HEK293T (cell line): ENCODE measurements around the gene CCDC14.
A peak's percentile ranks its signal among the peaks of the same experiment; 100 is the strongest.

ENCODE experiments used
- CTCF ChIA-PET: fragments of 350-600 bp; formaldehyde crosslinking; extraction: SDS; loops from one replicate; lab custom pipeline; 2021; ENCODE audit warnings: antibody characterized with exemption, inconsistent platforms; lab: Yijun Ruan, JAX
- POLR2A ChIA-PET: fragments of 350-600 bp; formaldehyde crosslinking; extraction: SDS; loops from one replicate; lab custom pipeline; 2020; ENCODE audit warnings: antibody characterized with exemption, inconsistent platforms; lab: Yijun Ruan, JAX
- DNase-seq: peaks from one replicate; pipeline ENCODE4 v3.0.0; 2012; ENCODE audit warnings: mixed read lengths; ENCODE audit errors: extremely low spot score
- ARNT ChIP-seq: fragments of 450-650 bp; IDR thresholded peaks from 2 replicates; pipeline ENCODE4 v1.6.1; 2017; ENCODE audit warnings: mild to moderate bottlenecking
- BHLHE40 ChIP-seq: fragments of 450-650 bp; IDR thresholded peaks from 2 replicates; pipeline ENCODE4 v1.6.1; 2016; ENCODE audit warnings: mild to moderate bottlenecking, moderate library complexity, borderline replicate concordance
- CTBP1 ChIP-seq: fragments of 450-650 bp; IDR thresholded peaks from 2 replicates; pipeline ENCODE4 v1.6.1; 2016; ENCODE audit warnings: borderline replicate concordance
- ELF4 ChIP-seq: fragments of 450-650 bp; IDR thresholded peaks from 2 replicates; pipeline ENCODE4 v1.6.1; 2017; ENCODE audit warnings: antibody characterized with exemption
- FOXA1 ChIP-seq: fragments of 450-650 bp; IDR thresholded peaks from 2 replicates; pipeline ENCODE4 v1.6.1; 2016; ENCODE audit warnings: mild to moderate bottlenecking
- FOXK2 ChIP-seq: fragments of 450-650 bp; IDR thresholded peaks from 2 replicates; pipeline ENCODE4 v1.6.1; 2016; ENCODE audit warnings: mild to moderate bottlenecking
- FOXM1 ChIP-seq: fragments of 450-650 bp; IDR thresholded peaks from 2 replicates; pipeline ENCODE4 v1.6.1; 2017; ENCODE audit warnings: mild to moderate bottlenecking, borderline replicate concordance
- HDGF ChIP-seq: fragments of 450-650 bp; IDR thresholded peaks from 2 replicates; pipeline ENCODE4 v1.6.1; 2017; ENCODE audit warnings: antibody characterized with exemption, borderline replicate concordance
- L3MBTL2 ChIP-seq: fragments of 450-650 bp; conservative IDR thresholded peaks from 2 replicates; pipeline ENCODE4 v1.6.1; 2016; ENCODE audit warnings: mild to moderate bottlenecking
- LEF1 ChIP-seq: fragments of 450-650 bp; IDR thresholded peaks from 2 replicates; pipeline ENCODE4 v1.6.1; 2017; ENCODE audit warnings: mild to moderate bottlenecking, borderline replicate concordance
- NFRKB ChIP-seq: fragments of 450-650 bp; IDR thresholded peaks from 2 replicates; pipeline ENCODE4 v1.6.1; 2016; ENCODE audit warnings: mild to moderate bottlenecking, moderate library complexity
- PKNOX1 ChIP-seq: fragments of 450-650 bp; IDR thresholded peaks from 2 replicates; pipeline ENCODE4 v1.6.1; 2016
- SP1 ChIP-seq: fragments of 450-650 bp; IDR thresholded peaks from 2 replicates; pipeline ENCODE4 v1.6.1; 2017
- SUZ12 ChIP-seq: fragments of 450-650 bp; IDR thresholded peaks from 2 replicates; pipeline ENCODE4 v1.6.1; 2016; ENCODE audit warnings: mild to moderate bottlenecking
- TARDBP ChIP-seq: fragments of 450-650 bp; IDR thresholded peaks from 2 replicates; pipeline ENCODE4 v1.6.1; 2016
- ZNF384 ChIP-seq: fragments of 450-650 bp; IDR thresholded peaks from 2 replicates; pipeline ENCODE4 v1.6.1; 2016

CCDC14 gene

GRCh38 chr3:123951522-123952447 lies 9.2 kb downstream of the CCDC14 start:
- ChIA-PET CTCF (no interaction called here), POLR2A (interaction anchor here (3.2 kb wide), 1 partner anchor 9 kb away, joined by 10 read pairs; the partner anchor contains the start of gene CCDC14)
- DNase-seq, result no peak
- TF ChIP-seq BHLHE40, result no peak
- no peak for TF ChIP-seq FOXM1
- no peak for TF ChIP-seq SUZ12
- no peak for TF ChIP-seq ARNT
- TF ChIP-seq PKNOX1, result no peak
- no peak for TF ChIP-seq ZNF384
- TF ChIP-seq CTBP1, result no peak
- no peak for TF ChIP-seq SP1
- TF ChIP-seq TARDBP, result no peak
- TF ChIP-seq L3MBTL2, result no peak
- no peak for TF ChIP-seq NFRKB
- no peak for TF ChIP-seq HDGF

DNA sequence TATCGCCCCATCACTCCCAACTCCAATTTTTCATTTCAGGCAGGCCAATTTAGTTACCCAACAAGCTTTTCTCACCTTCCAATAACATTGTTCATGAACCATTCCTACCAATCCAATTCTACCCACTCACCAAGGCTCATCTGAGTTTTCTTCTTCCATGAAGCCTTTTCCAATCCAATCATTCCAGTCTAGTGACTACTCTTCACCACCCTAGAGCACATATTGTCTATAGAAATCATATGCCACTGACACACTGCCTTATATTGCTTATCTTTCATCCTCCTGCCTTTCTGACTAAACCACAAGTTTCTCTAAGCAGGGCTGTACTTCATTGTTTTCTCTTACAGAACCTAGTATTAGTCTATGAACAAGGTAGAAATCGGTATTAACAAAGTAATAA lies 11.4 kb downstream of the CCDC14 start:
- CTCF ChIA-PET, result no interaction called here

GRCh38 chr3:123948449-123948848 lies 12.6 kb downstream of the CCDC14 start:
- CTCF ChIA-PET, result no interaction called here
- TF ChIP-seq BHLHE40 (no peak), ZNF384 (no peak), FOXA1 (no peak), PKNOX1 (peak; percentile 46), HDGF (no peak)
- POLR2A ChIA-PET, result no interaction called here
- DNase-seq, result no peak

More for the DNA sequence above, 11.4 kb downstream of the CCDC14 start:
- POLR2A ChIA-PET, result no interaction called here
- no peak for DNase-seq
- TF ChIP-seq LEF1, result no peak
- no peak for TF ChIP-seq TARDBP
- TF ChIP-seq SUZ12, result no peak
- TF ChIP-seq PKNOX1, result no peak
- no peak for TF ChIP-seq FOXA1
- no peak for TF ChIP-seq HDGF
- TF ChIP-seq SP1, result no peak
- no peak for TF ChIP-seq BHLHE40
- no peak for TF ChIP-seq ZNF384
- TF ChIP-seq ARNT, result no peak

DNA sequence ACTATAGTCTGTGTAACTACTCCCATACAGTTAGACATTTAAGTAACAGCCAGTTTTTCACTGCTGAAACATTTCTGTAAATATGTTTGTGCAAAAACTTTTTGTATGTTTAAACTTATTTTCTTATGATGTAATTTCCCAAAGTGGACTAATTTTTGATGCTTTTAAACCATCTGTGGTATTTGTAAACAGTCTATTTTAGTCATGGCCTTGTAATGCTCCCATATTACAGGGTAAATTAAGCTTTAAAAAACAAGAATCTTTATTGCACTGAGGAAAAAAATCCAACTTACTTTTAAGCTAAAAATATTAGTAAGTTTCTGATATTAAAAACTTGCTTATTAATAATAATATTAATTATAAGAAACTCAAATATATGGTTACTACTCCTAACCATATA lies 13.5 kb downstream of the CCDC14 start:
- DNase-seq, result no peak
- CTCF ChIA-PET, result no interaction called here
- POLR2A ChIA-PET, result no interaction called here
- no peak for TF ChIP-seq SP1
- no peak for TF ChIP-seq LEF1
- no peak for TF ChIP-seq ELF4
- no peak for TF ChIP-seq ARNT
- no peak for TF ChIP-seq ZNF384
- TF ChIP-seq FOXK2, result no peak
- TF ChIP-seq FOXA1, result no peak
- no peak for TF ChIP-seq BHLHE40
- no peak for TF ChIP-seq SUZ12
- no peak for TF ChIP-seq L3MBTL2
- TF ChIP-seq CTBP1, result no peak
- no peak for TF ChIP-seq NFRKB
- no peak for TF ChIP-seq HDGF
- no peak for TF ChIP-seq PKNOX1
- TF ChIP-seq FOXM1, result no peak
- TF ChIP-seq TARDBP, result no peak

- DNase-seq, result no peak
- TF ChIP-seq L3MBTL2 (no peak), HDGF (no peak), CTBP1 (no peak), PKNOX1 (no peak), SUZ12 (no peak), FOXM1 (no peak), TARDBP (no peak), FOXA1 (no peak), FOXK2 (no peak), ELF4 (no peak), ARNT (no peak), ZNF384 (no peak), SP1 (no peak), BHLHE40 (no peak), NFRKB (no peak), LEF1 (no peak)
- ChIA-PET CTCF (no interaction called here), POLR2A (interaction anchor here (1.6 kb wide), 1 partner anchor 20 kb away, joined by 6 read pairs; the partner anchor contains the start of gene CCDC14)
Measured at GRCh38 chr3:123941542-123941941, 19.5 kb downstream of the CCDC14 start.
